ENCODE data around the gene RDH5. TPM values are rescaled to one million over a fixed set of nuclear protein-coding genes. Genes with fewer than 3 reads are reported as not detected.

The RDH5 gene
- total RNA-seq, 1 donor from 2014 or later: 11.2 TPM

- Mint-ChIP-seq H3K27me3 (ENCODE audit: low read depth) (peaks cover 34% of the 10 kb centered on the region), H3K9me3 (no peaks in the 10 kb centered on the region), H3K4me3 (no peak overlapping the region), H3K27ac (no peak overlapping the region), H3K4me1 (peaks cover 7% of the 10 kb centered on the region), H3K36me3 (no peaks in the 10 kb centered on the region)
- TF ChIP-seq CTCF (IDR thresholded peaks at IDR 0.05; ENCODE audit: unreplicated experiment): no peak
- no peak for DNase-seq (ENCODE audit: low spot score in 2 of 2, unreplicated experiment in 2 of 2)
Measured at GRCh38 chr12:55685671-55686070, 34.5 kb upstream of the RDH5 start.

GRCh38 chr12:55686366-55687010 lies 33.7 kb upstream of the RDH5 start:
- DNase-seq (ENCODE audit: low spot score in 2 of 2, unreplicated experiment in 2 of 2): no peak
- Mint-ChIP-seq H3K4me3 (no peak overlapping the region), H3K27ac (no peak overlapping the region), H3K27me3 (ENCODE audit: low read depth) (peaks cover 26% of the 10 kb centered on the region), H3K9me3 (no peaks in the 10 kb centered on the region), H3K4me1 (peaks cover 2% of the 10 kb centered on the region), H3K36me3 (no peaks in the 10 kb centered on the region)
- TF ChIP-seq CTCF (IDR thresholded peaks at IDR 0.05; ENCODE audit: unreplicated experiment): no peak

- DNase-seq (ENCODE audit: low spot score in 2 of 2, unreplicated experiment in 2 of 2): no peak
- Mint-ChIP-seq H3K4me1 (no peaks in the 10 kb centered on the region), H3K27ac (no peak overlapping the region), H3K36me3 (no peaks in the 10 kb centered on the region), H3K27me3 (ENCODE audit: low read depth) (peaks cover 19% of the 10 kb centered on the region), H3K4me3 (no peak overlapping the region), H3K9me3 (no peaks in the 10 kb centered on the region)
- TF ChIP-seq CTCF (IDR thresholded peaks at IDR 0.05; ENCODE audit: unreplicated experiment): no peak
Measured at GRCh38 chr12:55687746-55688145, 32.4 kb upstream of the RDH5 start.

- Mint-ChIP-seq H3K27me3 (ENCODE audit: low read depth) (peaks cover 10% of the 10 kb centered on the region), H3K4me1 (no peaks in the 10 kb centered on the region), H3K27ac (no peak overlapping the region), H3K36me3 (no peaks in the 10 kb centered on the region), H3K4me3 (no peak overlapping the region), H3K9me3 (no peaks in the 10 kb centered on the region)
- DNase-seq (ENCODE audit: low spot score in 2 of 2, unreplicated experiment in 2 of 2): no peak
- no peak for TF ChIP-seq CTCF (IDR thresholded peaks at IDR 0.05; ENCODE audit: unreplicated experiment)
Measured at GRCh38 chr12:55688716-55689655, 31.2 kb upstream of the RDH5 start.

GRCh38 chr12:55692631-55693322 lies 27.4 kb upstream of the RDH5 start:
- no peaks in the 10 kb centered on the region for H3K27me3 Mint-ChIP-seq (ENCODE audit: low read depth)
- no peak for DNase-seq (ENCODE audit: low spot score in 2 of 2, unreplicated experiment in 2 of 2)
- H3K36me3 Mint-ChIP-seq: no peaks in the 10 kb centered on the region
- no peak overlapping the region for H3K27ac Mint-ChIP-seq
- H3K9me3 Mint-ChIP-seq: no peaks in the 10 kb centered on the region
- no peaks in the 10 kb centered on the region for H3K4me1 Mint-ChIP-seq
- TF ChIP-seq CTCF (IDR thresholded peaks at IDR 0.05; ENCODE audit: unreplicated experiment): no peak
- H3K4me3 Mint-ChIP-seq: no peak overlapping the region
